Astrocyte (in vitro differentiated cells and primary cell): ENCODE results near the gene ABCA7. TPM values are rescaled to one million over a fixed set of nuclear protein-coding genes. Genes with fewer than 3 reads are reported as not detected.

Source experiments
- DNase-seq: peaks from one replicate; pipeline ENCODE4 v3.0.0-alpha.2; 2010; ENCODE audit warnings: low read depth
- FAIRE-seq: peaks from 2 replicates; lab custom pipeline; 2011; peaks lifted over from hg19 to GRCh38; lab: Jason Lieb, UNC
- H2AFZ ChIP-seq: 2 replicates; pipeline ENCODE4 v1.6.0; 2012; ENCODE audit warnings: low read depth, low read length, inconsistent platforms
- H3K27ac ChIP-seq: 2 replicates; pipeline ENCODE4 v1.5.1; 2011; ENCODE audit warnings: low read depth, low read length, inconsistent platforms
- H3K27me3 ChIP-seq: 2 replicates; pipeline ENCODE4 v1.6.0; 2011; ENCODE audit warnings: low read length, inconsistent platforms; ENCODE audit not compliant: insufficient read depth
- H3K36me3 ChIP-seq: 2 replicates; pipeline ENCODE4 v1.5.1; 2011; ENCODE audit warnings: low read length, inconsistent platforms; ENCODE audit not compliant: insufficient read depth
- H3K4me1 ChIP-seq: 2 replicates; pipeline ENCODE4 v1.5.1; 2011; ENCODE audit warnings: low read length, inconsistent platforms; ENCODE audit not compliant: insufficient read depth
- H3K4me2 ChIP-seq: 2 replicates; pipeline ENCODE4 v1.6.0; 2012; ENCODE audit warnings: low read length, inconsistent platforms
- H3K4me3 ChIP-seq: 2 replicates; pipeline ENCODE4 v1.5.1; 2011; ENCODE audit warnings: low read depth, mild to moderate bottlenecking, low read length, inconsistent platforms; ENCODE audit not compliant: insufficient read depth
- H3K79me2 ChIP-seq: 2 replicates; pipeline ENCODE4 v1.6.0; 2012; ENCODE audit warnings: mild to moderate bottlenecking, low read length, inconsistent platforms; ENCODE audit not compliant: insufficient read depth
- H3K9ac ChIP-seq: 2 replicates; pipeline ENCODE4 v1.6.0; 2012; ENCODE audit warnings: mild to moderate bottlenecking, low read length, inconsistent platforms
- H3K9me3 ChIP-seq: 2 replicates; pipeline ENCODE4 v1.5.1; 2012; ENCODE audit warnings: low read depth, mild to moderate bottlenecking, low read length, inconsistent platforms; ENCODE audit not compliant: insufficient read depth
- H4K20me1 ChIP-seq: 2 replicates; pipeline ENCODE4 v1.6.0; 2012; ENCODE audit warnings: low read length, inconsistent platforms; ENCODE audit not compliant: insufficient read depth
- H3K27ac Mint-ChIP-seq: one replicate; pipeline ENCODE4 v1.8.0; 2021; ENCODE audit warnings: mild to moderate bottlenecking, mixed read lengths; ENCODE audit not compliant: unreplicated experiment
- H3K27me3 Mint-ChIP-seq: one replicate; pipeline ENCODE4 v1.8.0; 2021; ENCODE audit warnings: low read depth, mixed read lengths; ENCODE audit not compliant: unreplicated experiment
- H3K36me3 Mint-ChIP-seq: one replicate; pipeline ENCODE4 v1.8.0; 2021; ENCODE audit warnings: low read depth, mixed read lengths; ENCODE audit not compliant: unreplicated experiment
- H3K4me1 Mint-ChIP-seq: one replicate; pipeline ENCODE4 v1.8.0; 2021; ENCODE audit warnings: low read depth, mixed read lengths; ENCODE audit not compliant: unreplicated experiment
- H3K4me3 Mint-ChIP-seq: one replicate; pipeline ENCODE4 v1.8.0; 2021; ENCODE audit warnings: mild to moderate bottlenecking, moderate library complexity, mixed read lengths; ENCODE audit not compliant: unreplicated experiment
- H3K9me3 Mint-ChIP-seq: one replicate; pipeline ENCODE4 v1.8.0; 2021; ENCODE audit warnings: mild to moderate bottlenecking, mixed read lengths; ENCODE audit not compliant: unreplicated experiment
- EZH2 ChIP-seq: IDR thresholded peaks from 2 replicates; pipeline ENCODE4 v1.6.1; 2012; ENCODE audit warnings: mild to moderate bottlenecking, low read length, inconsistent platforms; ENCODE audit not compliant: insufficient read depth
- total RNA-seq: library from RNA; stranded (reverse); gene quantifications from 2 replicates; pipeline ENCODE4 v1.2.1, GENCODE V29; 2021
- TF ChIP-seq, protein P1 (sequence below): IDR thresholded peaks from 2 replicates; pipeline ENCODE4 v1.5.1; 2011; ENCODE audit warnings: low read depth, mild to moderate bottlenecking, inconsistent platforms, low read length, moderate library complexity; ENCODE audit not compliant: insufficient read depth

The ABCA7 gene
- total RNA-seq, 1 donor from 2014 or later: 18.4 TPM

GRCh38 chr19:991174-991931 lies 48.6 kb upstream of the ABCA7 start:
- no peak for TF ChIP-seq EZH2
- TF ChIP-seq, protein P1, sequence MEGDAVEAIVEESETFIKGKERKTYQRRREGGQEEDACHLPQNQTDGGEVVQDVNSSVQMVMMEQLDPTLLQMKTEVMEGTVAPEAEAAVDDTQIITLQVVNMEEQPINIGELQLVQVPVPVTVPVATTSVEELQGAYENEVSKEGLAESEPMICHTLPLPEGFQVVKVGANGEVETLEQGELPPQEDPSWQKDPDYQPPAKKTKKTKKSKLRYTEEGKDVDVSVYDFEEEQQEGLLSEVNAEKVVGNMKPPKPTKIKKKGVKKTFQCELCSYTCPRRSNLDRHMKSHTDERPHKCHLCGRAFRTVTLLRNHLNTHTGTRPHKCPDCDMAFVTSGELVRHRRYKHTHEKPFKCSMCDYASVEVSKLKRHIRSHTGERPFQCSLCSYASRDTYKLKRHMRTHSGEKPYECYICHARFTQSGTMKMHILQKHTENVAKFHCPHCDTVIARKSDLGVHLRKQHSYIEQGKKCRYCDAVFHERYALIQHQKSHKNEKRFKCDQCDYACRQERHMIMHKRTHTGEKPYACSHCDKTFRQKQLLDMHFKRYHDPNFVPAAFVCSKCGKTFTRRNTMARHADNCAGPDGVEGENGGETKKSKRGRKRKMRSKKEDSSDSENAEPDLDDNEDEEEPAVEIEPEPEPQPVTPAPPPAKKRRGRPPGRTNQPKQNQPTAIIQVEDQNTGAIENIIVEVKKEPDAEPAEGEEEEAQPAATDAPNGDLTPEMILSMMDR: no peak
- Mint-ChIP-seq H3K4me1 (no peaks in the 10 kb centered on the region), H3K36me3 (peaks cover 3% of the 10 kb centered on the region), H3K27me3 (no peaks in the 10 kb centered on the region), H3K4me3 (no peak overlapping the region), H3K27ac (no peak overlapping the region), H3K9me3 (no peaks in the 10 kb centered on the region)
- Histone ChIP-seq H2AFZ (no peak overlapping the region), H3K9ac (no peak overlapping the region), H3K27me3 (peaks cover 3% of the 10 kb centered on the region), H3K36me3 (no peaks in the 10 kb centered on the region), H3K9me3 (no peaks in the 10 kb centered on the region), H3K4me2 (no peak overlapping the region), H3K4me1 (peaks cover 13% of the 10 kb centered on the region), H3K79me2 (no peaks in the 10 kb centered on the region), H3K4me3 (no peak overlapping the region), H3K27ac (no peak overlapping the region), H4K20me1 (peaks cover 28% of the 10 kb centered on the region)
- no peak for FAIRE-seq
- DNase-seq: no peak

GRCh38 chr19:991932-992669 lies 47.8 kb upstream of the ABCA7 start:
- Histone ChIP-seq H3K27ac (no peak overlapping the region), H3K4me1 (peaks cover 16% of the 10 kb centered on the region), H3K9ac (no peak overlapping the region), H4K20me1 (peaks cover 28% of the 10 kb centered on the region), H3K4me2 (no peak overlapping the region), H3K36me3 (no peaks in the 10 kb centered on the region), H3K79me2 (no peaks in the 10 kb centered on the region), H3K9me3 (no peaks in the 10 kb centered on the region), H3K27me3 (peaks cover 5% of the 10 kb centered on the region), H3K4me3 (no peak overlapping the region), H2AFZ (no peak overlapping the region)
- no peak for TF ChIP-seq EZH2
- TF ChIP-seq, protein P1: no peak
- peaks cover 5% of the 10 kb centered on the region for H3K36me3 Mint-ChIP-seq
- no peaks in the 10 kb centered on the region for H3K27me3 Mint-ChIP-seq
- no peak for DNase-seq
- H3K9me3 Mint-ChIP-seq: no peaks in the 10 kb centered on the region
- no peak for FAIRE-seq
- H3K4me3 Mint-ChIP-seq: no peak overlapping the region
- H3K27ac Mint-ChIP-seq: no peak overlapping the region
- H3K4me1 Mint-ChIP-seq: no peaks in the 10 kb centered on the region
